Heart left ventricle (tissue), 16 donors: Measurements from ENCODE around the gene EPS8. TPM values are rescaled to one million over a fixed set of nuclear protein-coding genes. Genes with fewer than 3 reads are reported as not detected.

Experiments
- ATAC-seq, 4 donors: fragments of 200-7000 bp; cut with Tn5 transposase; one replicate each; pipeline ENCODE4 v1.9.1; 2020 to 2022; ENCODE audit warnings: moderate library complexity in 4 of 4, mild to moderate bottlenecking in 3 of 4, moderate number of reproducible peaks in 1 of 4
- DNase-seq, 5 donors: peaks; one replicate each; pipeline ENCODE4 v3.0.0-alpha.2; 2020
- H3K27ac ChIP-seq, 12 donors: fragments of 200-600 bp; sonication (generic) in 4 of 12; one replicate each; pipeline versions ENCODE4 v1.5.0 to v1.8.0; 2016 to 2022; ENCODE audit warnings: mild to moderate bottlenecking in 2 of 12
- H3K27me3 ChIP-seq, 9 donors: fragments of 200-600 bp; sonication (generic) in 2 of 9; one replicate each; pipeline versions ENCODE4 v1.5.1 to v1.8.0; 2016 to 2022; ENCODE audit warnings: mild to moderate bottlenecking in 3 of 9
- H3K36me3 ChIP-seq, 9 donors: fragments of 200-600 bp; sonication (generic) in 2 of 9; one replicate each; pipeline versions ENCODE4 v1.5.0 to v1.8.0; 2018 to 2022; ENCODE audit warnings: mild to moderate bottlenecking in 2 of 9
- H3K4me1 ChIP-seq, 12 donors: fragments of 200-600 bp; sonication (generic) in 4 of 12; one replicate each; pipeline versions ENCODE4 v1.5.0 to v1.8.0; 2016 to 2022; ENCODE audit warnings: mild to moderate bottlenecking in 3 of 12
- H3K4me3 ChIP-seq, 12 donors: fragments of 200-600 bp; sonication (generic) in 4 of 12; one replicate each; pipeline versions ENCODE4 v1.5.0 to v1.8.0; 2017 to 2022; ENCODE audit warnings: mild to moderate bottlenecking in 9 of 12, moderate library complexity in 4 of 12
- H3K9me3 ChIP-seq, 12 donors: fragments of 200-600 bp; sonication (generic) in 4 of 12; one replicate each; pipeline versions ENCODE4 v1.5.0 to v1.8.0; 2016 to 2022; ENCODE audit warnings: mild to moderate bottlenecking in 1 of 12
- POLR2A ChIP-seq, 2 donors: fragments of 450-650 bp; IDR thresholded peaks; one replicate each; pipeline ENCODE4 v1.6.1; 2017; ENCODE audit warnings: antibody characterized with exemption in 2 of 2, mild to moderate bottlenecking in 2 of 2, moderate library complexity in 2 of 2
- WGBS, 4 donors: extraction: QIAGEN DNeasy Blood & Tissue Kit in 2 of 4; methylation state at CpG; one replicate each; pipeline versions ENCODE4 v1.1.5 to v1.1.7; 2013 to 2018; 5-methylcytosine and 5-hydroxymethylcytosine counted together
- intact Hi-C, 10 donors: fragments of 100-400 bp; cut with DNase I; formaldehyde crosslinking; loops; one replicate each; pipeline versions ENCODE4 v1.11.1 to v1.14.2; 2022
- polyA plus RNA-seq, 2 donors: library from polyadenylated mRNA; stranded (reverse); fragments of 200-250 nt; gene quantifications; one replicate each; pipeline ENCODE4 v1.2.3, GENCODE V29; 2013
- total RNA-seq, 9 donors: library from RNA; depleted of rRNA in 2 of 9; stranded (reverse); fragments of >200 nt in 2 of 9; fragmentation: NEBNext Ultra II Directional in 3 of 9; extraction: Animal tissue kit (Norgen Biotek cat#: 25700) in 3 of 9; gene quantifications; one replicate each; pipeline versions ENCODE4 v1.1.0 to v1.2.4, GENCODE V29; 2016 to 2023
- TF ChIP-seq, protein P1 (sequence below), 12 donors: fragments of 200-600 bp; sonication (generic) in 4 of 12; IDR thresholded peaks; one replicate each; pipeline versions ENCODE4 v1.5.0 to v1.8.0; 2018 to 2022; ENCODE audit warnings: antibody characterized with exemption in 12 of 12, mild to moderate bottlenecking in 5 of 12
- donor health status: ischemic (EF 13 %, LVEDD 7.1; RV severe dilation, severe dysfunction).
- donor health status: healthy with polysubstance abuse.
- donor health status: DM: no; HTN: yes; CAD: no.
- donor health status: DM: no; HTN: no; CAD: no.
- donor health status: ischemic (EF 25% LVEDD 6.9; RV normal size, moderate dysfunction).
- donor health status: ischemic (EF 25% LVEDD 5.7; RV mildly dilated, moderate dysfunction).
- donor health status: healthy.
- donor health status: DM: yes; HTN: yes; CAD: no.
- donor health status: ischemic (EF 35%, LVEDD 5.7; RV mildly dilated, moderate dysfunction).
- donor health status: nonischemic (EF 11% LVEDD 7.7; RV severe dilation, severe dysfunction).
- donor health status: DM: yes; HTN: yes; CAD: no.
- donor health status: PGD.
- donor health status: ischemic (EF 29% LVEDD 5.4; RV normal size, mild dysfunction).
- donor health status: nonischemic (EF 23%, LVEDD 6.1; RV moderate dilation, normal function).

Gene EPS8
- total and polyA plus RNA-seq, 11 donors = 11.7 to 56.0 (median 20.9) TPM

DNA sequence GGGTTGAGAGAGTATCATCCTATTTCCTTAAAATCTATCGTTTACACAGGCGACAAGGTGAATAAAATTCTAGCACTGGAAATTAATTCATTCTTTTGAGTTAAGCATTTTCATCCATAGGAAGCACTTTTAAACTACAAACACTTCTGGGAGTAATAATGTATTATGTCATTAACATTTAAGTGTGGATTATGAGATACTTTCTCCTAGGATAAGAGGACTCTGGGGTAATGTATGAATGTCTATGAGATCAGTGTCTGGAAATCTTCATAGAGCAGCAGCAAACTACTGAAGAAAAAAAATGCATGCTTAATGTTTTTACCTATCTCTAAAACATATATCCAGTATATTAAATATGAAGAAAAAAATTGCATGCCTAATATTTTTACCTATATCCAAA lies 86.9 kb downstream of the EPS8 start:
- no peak overlapping the region for H3K4me3 ChIP-seq
- H3K9me3 ChIP-seq = no peaks in the 10 kb centered on the region
- intact Hi-C loops = loop anchor here in 1 of 10 donors (5.0 kb wide), 1 partner anchor 65 kb away; no protein-coding TSS in a partner anchor
- DNase-seq (no peak), ATAC-seq (no peak)
- H3K4me1 ChIP-seq = peaks cover 0 to 74% (median 38%) of the 10 kb centered on the region in 12 donors
- H3K36me3 ChIP-seq = no peaks in the 10 kb centered on the region
- TF ChIP-seq, protein P1, sequence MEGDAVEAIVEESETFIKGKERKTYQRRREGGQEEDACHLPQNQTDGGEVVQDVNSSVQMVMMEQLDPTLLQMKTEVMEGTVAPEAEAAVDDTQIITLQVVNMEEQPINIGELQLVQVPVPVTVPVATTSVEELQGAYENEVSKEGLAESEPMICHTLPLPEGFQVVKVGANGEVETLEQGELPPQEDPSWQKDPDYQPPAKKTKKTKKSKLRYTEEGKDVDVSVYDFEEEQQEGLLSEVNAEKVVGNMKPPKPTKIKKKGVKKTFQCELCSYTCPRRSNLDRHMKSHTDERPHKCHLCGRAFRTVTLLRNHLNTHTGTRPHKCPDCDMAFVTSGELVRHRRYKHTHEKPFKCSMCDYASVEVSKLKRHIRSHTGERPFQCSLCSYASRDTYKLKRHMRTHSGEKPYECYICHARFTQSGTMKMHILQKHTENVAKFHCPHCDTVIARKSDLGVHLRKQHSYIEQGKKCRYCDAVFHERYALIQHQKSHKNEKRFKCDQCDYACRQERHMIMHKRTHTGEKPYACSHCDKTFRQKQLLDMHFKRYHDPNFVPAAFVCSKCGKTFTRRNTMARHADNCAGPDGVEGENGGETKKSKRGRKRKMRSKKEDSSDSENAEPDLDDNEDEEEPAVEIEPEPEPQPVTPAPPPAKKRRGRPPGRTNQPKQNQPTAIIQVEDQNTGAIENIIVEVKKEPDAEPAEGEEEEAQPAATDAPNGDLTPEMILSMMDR (IDR thresholded peaks at IDR 0.05) = no peak
- no peak for TF ChIP-seq POLR2A (IDR thresholded peaks at IDR 0.05)
- WGBS, 4 donors = 46 to 73% (median 63%) methylated on average over 2 of the region's 2 CpGs
- no peaks in the 10 kb centered on the region for H3K27me3 ChIP-seq
- H3K27ac ChIP-seq = peak overlapping the region; percentile 31 to 89 (median 68)

GRCh38 chr12:15701631-15702156 lies 87.5 kb downstream of the EPS8 start:
- intact Hi-C loops = loop anchor here in 1 of 10 donors (5.0 kb wide), 1 partner anchor 66 kb away; no protein-coding TSS in a partner anchor
- DNase-seq (no peak), ATAC-seq (peak; percentile 32 to 58 (median 56))
- no peaks in the 10 kb centered on the region for H3K9me3 ChIP-seq
- H3K4me1 ChIP-seq = peaks cover 0 to 76% (median 40%) of the 10 kb centered on the region in 12 donors
- H3K36me3 ChIP-seq = no peaks in the 10 kb centered on the region
- H3K27me3 ChIP-seq = no peaks in the 10 kb centered on the region
- WGBS, 4 donors = 38 to 51% (median 40%) methylated on average over 3 of the region's 3 CpGs
- H3K4me3 ChIP-seq = no peak overlapping the region
- TF ChIP-seq, protein P1 (IDR thresholded peaks at IDR 0.05) = no peak
- H3K27ac ChIP-seq = peak overlapping the region; percentile 35 to 89 (median 68)

GRCh38 chr12:15701206-15701605 lies 88.0 kb downstream of the EPS8 start:
- H3K27me3 ChIP-seq = no peaks in the 10 kb centered on the region
- H3K9me3 ChIP-seq = no peaks in the 10 kb centered on the region
- no peaks in the 10 kb centered on the region for H3K36me3 ChIP-seq
- peak in 2 of 4 donors; percentile 25 to 39 for ATAC-seq
- intact Hi-C loops = loop anchor here in 1 of 10 donors (5.0 kb wide), 1 partner anchor 66 kb away; no protein-coding TSS in a partner anchor
- DNase-seq = no peak
- H3K27ac ChIP-seq = peak overlapping the region; percentile 35 to 89 (median 68)
- WGBS, 4 donors = 48 to 63% (median 54%) methylated on average over 1 of the region's 1 CpG
- no peak overlapping the region for H3K4me3 ChIP-seq
- H3K4me1 ChIP-seq = peaks cover 0 to 77% (median 40%) of the 10 kb centered on the region in 12 donors
- TF ChIP-seq POLR2A (IDR thresholded peaks at IDR 0.05) = no peak
- TF ChIP-seq, protein P1 (IDR thresholded peaks at IDR 0.05) = no peak

GRCh38 chr12:15700595-15700994 lies 88.6 kb downstream of the EPS8 start:
- intact Hi-C loops = loop anchor here in 2 of 10 donors (1.0 to 5.0 kb wide), 2 partner anchors 67 to 89 kb away; partner anchors contain the start of gene EPS8 (in 1 of the 2)
- Histone ChIP-seq H3K36me3 (no peaks in the 10 kb centered on the region), H3K27ac (peak overlapping the region; percentile 35 to 89 (median 68)), H3K4me3 (no peak overlapping the region), H3K27me3 (no peaks in the 10 kb centered on the region), H3K4me1 (peaks cover 0 to 73% (median 38%) of the 10 kb centered on the region in 12 donors), H3K9me3 (no peaks in the 10 kb centered on the region)
- ATAC-seq = peak; percentile 63 to 91 (median 87)
- no peak for DNase-seq
- TF ChIP-seq, protein P1 (IDR thresholded peaks at IDR 0.05) = no peak
- TF ChIP-seq POLR2A (IDR thresholded peaks at IDR 0.05) = no peak
- WGBS, 4 donors = 56 to 78% (median 60%) methylated on average over 1 of the region's 1 CpG
